GM19099 (cell line): Measurements from ENCODE around the gene EIF4A2.

Experiments
- POLR2A ChIP-seq: IDR thresholded peaks from 3 replicates; pipeline ENCODE4 v1.6.1; 2011; ENCODE audit warnings: low read depth; ENCODE audit not compliant: insufficient read length; ENCODE audit errors: extremely low read depth

Gene EIF4A2

DNA sequence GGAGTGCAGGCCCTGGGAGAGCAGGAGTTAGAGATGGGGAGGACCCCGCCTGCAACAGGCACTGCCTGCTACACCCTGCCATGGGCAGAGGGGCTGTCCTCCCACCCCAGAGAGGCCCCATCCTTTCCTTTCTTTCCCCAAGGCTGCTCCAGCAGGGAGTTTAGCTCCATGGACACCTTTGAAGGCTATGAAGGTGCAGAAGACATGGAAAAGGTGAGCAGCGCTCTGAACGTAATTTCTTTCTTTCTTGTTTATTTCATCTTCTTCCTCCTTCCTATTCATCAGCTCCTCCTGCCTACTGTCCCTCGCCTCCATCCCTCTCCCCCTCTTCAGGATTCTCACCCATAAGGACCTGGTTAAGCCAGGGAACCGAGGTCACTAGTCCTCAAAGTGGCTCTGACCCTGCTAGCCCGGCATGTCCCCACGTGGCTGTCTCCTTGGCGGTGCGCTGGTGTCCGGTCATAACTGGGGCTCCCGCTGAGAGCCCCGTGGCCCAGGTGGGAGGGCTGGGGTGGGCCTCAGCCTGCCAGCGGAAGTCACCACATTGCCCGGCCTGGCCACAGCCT, 43.1 kb downstream of the EIF4A2 start:
- TF ChIP-seq POLR2A: no peak

DNA sequence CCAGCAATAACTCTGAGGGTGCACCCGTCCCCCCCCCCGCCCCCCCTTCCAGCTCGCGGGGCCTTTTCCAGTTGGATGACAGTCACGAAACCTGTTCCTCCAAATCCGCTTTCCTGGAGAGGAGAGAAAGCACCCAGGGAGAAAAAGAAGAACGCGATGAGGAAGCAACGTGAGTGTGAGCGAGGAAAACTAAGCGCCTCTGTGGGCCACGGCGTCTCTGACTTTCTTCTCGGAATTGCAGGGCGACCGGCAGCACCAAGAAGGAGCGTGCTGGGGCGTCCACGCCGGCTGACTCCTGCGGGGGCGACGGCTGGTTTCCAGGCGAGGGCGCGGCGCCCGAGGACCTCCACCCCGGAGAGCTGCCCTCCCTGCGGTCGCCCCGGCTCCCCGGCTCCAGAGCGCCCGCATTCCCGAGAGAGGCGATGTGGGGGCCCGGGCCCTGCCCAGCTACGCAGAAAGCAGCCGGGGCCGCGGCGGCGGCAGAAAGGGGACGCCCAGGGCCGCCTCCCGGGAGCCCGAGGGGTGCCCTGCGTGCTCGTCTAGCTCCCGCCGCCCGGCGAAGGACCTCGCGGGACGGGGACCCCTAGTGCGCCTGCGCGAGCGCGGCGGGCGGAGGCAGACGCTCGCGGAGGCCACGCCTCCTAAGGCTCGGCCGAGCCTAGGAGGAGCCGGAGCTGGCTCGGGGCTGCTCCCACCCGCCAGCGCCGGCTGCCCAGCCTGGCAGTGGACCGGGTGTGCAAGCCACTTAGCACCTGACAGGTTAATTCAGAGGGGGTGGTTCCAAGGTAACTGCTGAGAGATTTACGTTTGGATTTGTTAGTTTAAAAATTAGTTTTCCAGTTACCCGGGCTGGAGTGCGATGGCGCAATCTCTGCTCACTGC, 43.8 kb downstream of the EIF4A2 start:
- TF ChIP-seq POLR2A: peak; percentile 25

DNA sequence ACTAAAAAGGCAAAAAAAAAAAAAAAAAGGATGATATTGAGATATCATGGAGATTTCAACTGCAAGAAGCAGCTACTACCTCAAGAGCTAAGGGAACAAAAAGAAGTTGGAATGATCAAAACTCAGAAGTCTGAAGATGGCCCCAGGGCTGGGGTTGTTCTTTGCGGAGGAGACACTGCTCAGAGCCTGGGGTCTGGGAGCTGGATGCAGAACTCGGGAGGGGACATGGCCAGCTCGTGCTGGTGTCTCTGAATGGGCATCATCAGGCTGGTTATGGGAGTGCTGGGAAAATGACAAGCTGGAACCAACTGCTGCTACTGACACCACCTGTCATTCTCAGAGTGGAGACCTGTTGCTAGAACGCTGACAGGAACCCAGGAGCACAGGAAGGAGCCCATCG, 45.0 kb downstream of the EIF4A2 start:
- no peak for TF ChIP-seq POLR2A

DNA sequence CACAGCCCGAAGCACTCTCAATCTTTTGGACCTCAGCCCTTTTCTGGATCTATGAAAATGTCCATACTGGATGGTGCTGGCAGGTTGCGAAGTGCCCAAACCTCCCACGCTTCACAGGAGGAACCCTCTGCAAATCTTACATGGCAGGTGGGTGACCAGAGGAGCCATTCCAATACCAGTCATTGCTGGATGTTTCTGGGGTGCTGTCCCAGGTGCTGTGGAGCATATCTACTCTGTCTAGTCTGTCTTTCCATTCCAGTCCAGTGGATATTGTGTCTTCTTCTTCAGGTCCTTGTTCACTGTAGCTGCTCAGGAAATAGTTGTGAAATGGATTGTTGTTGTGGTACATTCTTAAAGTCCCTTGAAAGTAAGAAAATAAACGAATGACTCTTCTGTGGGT, 48.4 kb downstream of the EIF4A2 start:
- no peak for TF ChIP-seq POLR2A

DNA sequence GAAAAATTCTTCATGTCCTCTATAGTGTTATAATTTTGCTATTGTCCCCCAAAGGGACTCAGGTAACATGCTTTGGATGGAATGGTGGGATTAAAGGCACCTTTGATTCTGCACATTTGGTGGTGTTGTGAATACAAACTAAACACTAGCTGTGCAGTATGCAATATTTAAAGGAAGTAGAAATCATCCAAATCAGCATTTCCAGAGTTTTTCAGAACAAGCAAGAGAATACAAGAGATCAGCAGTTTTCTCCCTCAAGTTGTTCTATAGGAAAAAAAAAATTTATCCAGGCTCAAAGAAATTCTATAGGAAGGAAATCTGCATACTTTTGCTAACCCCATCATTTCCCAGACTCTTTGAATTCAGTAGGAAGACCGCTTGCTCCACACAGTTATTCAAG, 48.9 kb downstream of the EIF4A2 start:
- no peak for TF ChIP-seq POLR2A
